Left ventricle myocardium inferior (tissue), 1 donor: ENCODE results near the gene DLL1. TPM values are rescaled to one million over a fixed set of nuclear protein-coding genes. Genes with fewer than 3 reads are reported as not detected.
A peak's percentile ranks its signal among the peaks of the same experiment; 100 is the strongest.

Source experiments
- DNase-seq: peaks from one replicate; pipeline ENCODE4 v3.0.0-alpha.2; 2020
- H3K27ac ChIP-seq: fragments of 200-600 bp; replicated peaks from 2 replicates; pipeline ENCODE4 v1.8.0; 2021
- H3K27me3 ChIP-seq: fragments of 200-600 bp; 2 replicates; pipeline ENCODE4 v1.8.0; 2021; ENCODE audit warnings: low read depth
- H3K36me3 ChIP-seq: fragments of 200-600 bp; 2 replicates; pipeline ENCODE4 v1.8.0; 2021
- H3K4me1 ChIP-seq: fragments of 200-600 bp; 2 replicates; pipeline ENCODE4 v1.8.0; 2021
- H3K4me3 ChIP-seq: fragments of 200-600 bp; 2 replicates; pipeline ENCODE4 v1.8.0; 2021; ENCODE audit warnings: mild to moderate bottlenecking, moderate library complexity
- H3K9me3 ChIP-seq: fragments of 200-600 bp; replicated peaks from 2 replicates; pipeline ENCODE4 v1.8.0; 2021
- intact Hi-C: fragments of 100-400 bp; cut with micrococcal nuclease; formaldehyde crosslinking; loops from one replicate; pipeline ENCODE4 v1.11.0; 2022
- total RNA-seq: library from RNA; stranded (reverse); fragmentation: NEBNext Ultra II Directional; extraction: Animal tissue kit (Norgen Biotek cat#: 25700); gene quantifications from one replicate; pipeline ENCODE4 v1.2.1, GENCODE V29; 2021
- TF ChIP-seq, protein P1 (sequence below): fragments of 200-600 bp; IDR thresholded peaks from 2 replicates; pipeline ENCODE4 v1.8.0; 2021; ENCODE audit warnings: antibody characterized with exemption, mild to moderate bottlenecking, borderline replicate concordance
- donor health status: DM: no; HTN: yes; CAD: no; lungs with severe emphysema.

The DLL1 gene
- total RNA-seq, 1 donor from 2014 or later = 11.7 TPM

GRCh38 chr6:170289951-170290295 lies 955 bp downstream of the DLL1 start:
- Histone ChIP-seq H3K4me1 (peaks cover 83% of the 10 kb centered on the region), H3K27ac (peak overlapping the region; percentile 84), H3K36me3 (peaks cover 9% of the 10 kb centered on the region), H3K27me3 (peaks cover 52% of the 10 kb centered on the region), H3K4me3 (peak overlapping the region; percentile 90), H3K9me3 (no peaks in the 10 kb centered on the region)
- TF ChIP-seq, protein P1, sequence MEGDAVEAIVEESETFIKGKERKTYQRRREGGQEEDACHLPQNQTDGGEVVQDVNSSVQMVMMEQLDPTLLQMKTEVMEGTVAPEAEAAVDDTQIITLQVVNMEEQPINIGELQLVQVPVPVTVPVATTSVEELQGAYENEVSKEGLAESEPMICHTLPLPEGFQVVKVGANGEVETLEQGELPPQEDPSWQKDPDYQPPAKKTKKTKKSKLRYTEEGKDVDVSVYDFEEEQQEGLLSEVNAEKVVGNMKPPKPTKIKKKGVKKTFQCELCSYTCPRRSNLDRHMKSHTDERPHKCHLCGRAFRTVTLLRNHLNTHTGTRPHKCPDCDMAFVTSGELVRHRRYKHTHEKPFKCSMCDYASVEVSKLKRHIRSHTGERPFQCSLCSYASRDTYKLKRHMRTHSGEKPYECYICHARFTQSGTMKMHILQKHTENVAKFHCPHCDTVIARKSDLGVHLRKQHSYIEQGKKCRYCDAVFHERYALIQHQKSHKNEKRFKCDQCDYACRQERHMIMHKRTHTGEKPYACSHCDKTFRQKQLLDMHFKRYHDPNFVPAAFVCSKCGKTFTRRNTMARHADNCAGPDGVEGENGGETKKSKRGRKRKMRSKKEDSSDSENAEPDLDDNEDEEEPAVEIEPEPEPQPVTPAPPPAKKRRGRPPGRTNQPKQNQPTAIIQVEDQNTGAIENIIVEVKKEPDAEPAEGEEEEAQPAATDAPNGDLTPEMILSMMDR = no peak
- DNase-seq = no peak
- intact Hi-C loops = no loop called here

GRCh38 chr6:170289180-170289931 lies 1.5 kb downstream of the DLL1 start:
- Histone ChIP-seq H3K4me3 (peak overlapping the region; percentile 90), H3K4me1 (peaks cover 82% of the 10 kb centered on the region), H3K9me3 (no peaks in the 10 kb centered on the region), H3K27me3 (peaks cover 46% of the 10 kb centered on the region), H3K36me3 (peaks cover 15% of the 10 kb centered on the region), H3K27ac (peak overlapping the region; percentile 84)
- TF ChIP-seq, protein P1 = no peak
- intact Hi-C loops = no loop called here
- no peak for DNase-seq

- DNase-seq = no peak
- Histone ChIP-seq H3K27ac (peak overlapping the region; percentile 84), H3K9me3 (no peaks in the 10 kb centered on the region), H3K4me1 (peaks cover 82% of the 10 kb centered on the region), H3K4me3 (peak overlapping the region; percentile 90), H3K36me3 (peaks cover 20% of the 10 kb centered on the region), H3K27me3 (peaks cover 41% of the 10 kb centered on the region)
- intact Hi-C loops = no loop called here
- TF ChIP-seq, protein P1 = no peak
These were observed 2.1 kb downstream of the DLL1 start for GRCh38 chr6:170288852-170289179.

DNA sequence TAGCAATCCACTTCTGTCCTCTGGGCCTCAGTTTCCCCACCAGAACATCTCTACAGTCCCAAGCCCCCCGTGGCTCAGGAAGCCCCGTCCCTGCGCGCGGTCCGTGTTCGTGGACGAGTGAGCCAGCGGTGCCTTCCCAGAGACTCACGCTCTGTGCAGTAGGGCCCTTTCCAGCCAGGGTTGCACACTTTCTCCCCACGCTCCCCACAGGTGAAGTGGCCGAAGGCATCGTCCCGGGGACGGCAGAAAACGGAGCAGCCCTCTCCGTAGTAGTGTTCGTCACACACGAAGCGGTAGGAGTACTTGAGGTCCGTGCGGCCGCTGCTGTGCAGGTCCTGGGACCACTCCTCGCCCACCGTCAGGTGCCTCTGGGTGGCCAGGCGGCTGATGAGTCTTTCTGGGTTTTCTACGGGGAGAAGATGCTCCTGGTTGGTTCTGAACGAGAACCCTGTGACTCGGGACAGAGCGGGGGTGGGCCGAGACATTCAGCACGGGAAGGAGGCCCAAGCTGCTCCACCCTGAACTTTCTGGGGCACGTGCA lies 2.7 kb downstream of the DLL1 start:
- H3K4me3 ChIP-seq = peak overlapping the region; percentile 90
- intact Hi-C loops = no loop called here
- H3K27me3 ChIP-seq = peaks cover 34% of the 10 kb centered on the region
- peaks cover 27% of the 10 kb centered on the region for H3K36me3 ChIP-seq
- TF ChIP-seq, protein P1 = no peak
- H3K9me3 ChIP-seq = no peaks in the 10 kb centered on the region
- DNase-seq = no peak
- H3K4me1 ChIP-seq = peaks cover 79% of the 10 kb centered on the region
- peak overlapping the region; percentile 84 for H3K27ac ChIP-seq

DNA sequence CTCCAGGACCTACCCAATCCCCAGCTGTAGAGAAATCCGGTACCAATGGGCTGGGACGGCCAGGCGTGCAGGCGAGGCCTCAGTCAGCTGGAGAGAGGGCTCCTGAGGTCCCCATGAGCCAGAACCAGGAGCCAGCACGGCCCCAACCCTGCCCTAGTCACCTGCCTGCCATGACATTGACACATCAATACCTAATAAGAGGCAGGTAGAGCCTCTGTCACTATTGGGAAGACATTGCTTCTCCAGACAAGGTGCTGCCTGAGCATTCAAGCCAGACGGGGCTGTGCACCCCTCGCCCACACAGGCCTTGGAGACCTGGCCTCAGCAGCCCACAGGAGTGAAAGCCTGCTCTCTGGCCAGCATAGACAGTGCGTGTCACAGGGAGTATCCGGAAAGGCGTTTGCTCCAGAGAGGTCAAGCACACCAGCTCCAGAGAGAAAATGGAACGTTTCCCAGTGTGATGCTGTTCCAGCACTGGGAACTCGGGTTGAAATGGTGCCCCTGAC lies 3.5 kb downstream of the DLL1 start:
- H3K4me3 ChIP-seq = peak overlapping the region; percentile 90
- H3K4me1 ChIP-seq = peaks cover 72% of the 10 kb centered on the region

More for the DNA sequence above, 3.5 kb downstream of the DLL1 start:
- DNase-seq = no peak
- H3K27me3 ChIP-seq = peaks cover 27% of the 10 kb centered on the region
- peak overlapping the region; percentile 84 for H3K27ac ChIP-seq
- H3K9me3 ChIP-seq = no peaks in the 10 kb centered on the region
- intact Hi-C loops = no loop called here
- peaks cover 34% of the 10 kb centered on the region for H3K36me3 ChIP-seq
- TF ChIP-seq, protein P1 = no peak
